ENCODE results near the gene POLR2C. TPM values are rescaled to one million over a fixed set of nuclear protein-coding genes. Genes with fewer than 3 reads are reported as not detected.
A peak's percentile ranks its signal among the peaks of the same experiment; 100 is the strongest.

The POLR2C gene
- total RNA-seq, 1 donor from 2014 or later, result 48.1 TPM

- Mint-ChIP-seq H3K36me3 (ENCODE audit: unreplicated experiment) (no peaks in the 10 kb centered on the region), H3K4me3 (ENCODE audit: unreplicated experiment) (no peak overlapping the region), H3K27ac (ENCODE audit: unreplicated experiment) (no peak overlapping the region), H3K4me1 (ENCODE audit: low read depth, unreplicated experiment) (peaks cover 16% of the 10 kb centered on the region), H3K9me3 (ENCODE audit: unreplicated experiment) (peaks cover 3% of the 10 kb centered on the region), H3K27me3 (ENCODE audit: unreplicated experiment) (peaks cover 1% of the 10 kb centered on the region)
- TF ChIP-seq, protein P1, sequence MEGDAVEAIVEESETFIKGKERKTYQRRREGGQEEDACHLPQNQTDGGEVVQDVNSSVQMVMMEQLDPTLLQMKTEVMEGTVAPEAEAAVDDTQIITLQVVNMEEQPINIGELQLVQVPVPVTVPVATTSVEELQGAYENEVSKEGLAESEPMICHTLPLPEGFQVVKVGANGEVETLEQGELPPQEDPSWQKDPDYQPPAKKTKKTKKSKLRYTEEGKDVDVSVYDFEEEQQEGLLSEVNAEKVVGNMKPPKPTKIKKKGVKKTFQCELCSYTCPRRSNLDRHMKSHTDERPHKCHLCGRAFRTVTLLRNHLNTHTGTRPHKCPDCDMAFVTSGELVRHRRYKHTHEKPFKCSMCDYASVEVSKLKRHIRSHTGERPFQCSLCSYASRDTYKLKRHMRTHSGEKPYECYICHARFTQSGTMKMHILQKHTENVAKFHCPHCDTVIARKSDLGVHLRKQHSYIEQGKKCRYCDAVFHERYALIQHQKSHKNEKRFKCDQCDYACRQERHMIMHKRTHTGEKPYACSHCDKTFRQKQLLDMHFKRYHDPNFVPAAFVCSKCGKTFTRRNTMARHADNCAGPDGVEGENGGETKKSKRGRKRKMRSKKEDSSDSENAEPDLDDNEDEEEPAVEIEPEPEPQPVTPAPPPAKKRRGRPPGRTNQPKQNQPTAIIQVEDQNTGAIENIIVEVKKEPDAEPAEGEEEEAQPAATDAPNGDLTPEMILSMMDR (IDR thresholded peaks at IDR 0.05; ENCODE audit: partially characterized antibody, unreplicated experiment), result no peak
- DNase-seq, result no peak
These were observed 39.0 kb downstream of the POLR2C start for GRCh38 chr16:57501492-57501891.

DNA sequence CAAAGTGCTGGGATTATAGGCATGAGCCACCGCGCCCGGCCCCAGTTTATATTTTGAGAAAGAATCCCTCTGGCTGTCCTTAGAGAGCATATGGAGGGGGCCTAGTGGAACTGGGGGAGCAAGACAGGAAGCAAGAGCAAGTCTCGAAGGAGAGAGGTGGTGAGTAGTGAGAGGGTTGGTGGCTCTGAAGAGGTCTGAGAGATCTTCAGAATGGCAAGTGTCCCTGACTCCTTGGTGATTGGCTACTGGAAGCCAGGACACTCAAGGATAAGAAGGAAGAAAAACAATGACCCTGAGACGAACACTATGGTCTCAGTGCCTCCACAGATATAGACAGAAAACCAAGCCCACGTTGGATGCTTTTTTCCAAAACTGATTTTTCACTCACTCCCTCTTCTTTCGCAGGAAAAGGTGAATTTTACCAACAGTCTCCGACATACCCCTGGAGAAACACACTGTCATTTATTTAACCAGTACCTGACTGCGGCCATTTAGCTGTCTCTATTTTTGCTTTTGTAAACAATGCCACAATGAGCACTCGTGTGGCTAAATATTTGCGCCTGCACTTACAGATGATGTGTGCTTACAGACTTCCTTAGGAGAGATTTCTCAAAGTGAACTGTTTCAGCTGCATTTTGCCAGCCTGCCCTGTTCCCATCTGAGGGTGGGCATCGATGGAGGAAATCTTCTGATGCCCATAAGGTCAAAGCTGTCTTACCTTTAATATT is 39.7 kb downstream of the POLR2C start:
- Mint-ChIP-seq H3K4me3 (ENCODE audit: unreplicated experiment) (no peak overlapping the region), H3K4me1 (ENCODE audit: low read depth, unreplicated experiment) (peaks cover 19% of the 10 kb centered on the region), H3K36me3 (ENCODE audit: unreplicated experiment) (no peaks in the 10 kb centered on the region)

DNA sequence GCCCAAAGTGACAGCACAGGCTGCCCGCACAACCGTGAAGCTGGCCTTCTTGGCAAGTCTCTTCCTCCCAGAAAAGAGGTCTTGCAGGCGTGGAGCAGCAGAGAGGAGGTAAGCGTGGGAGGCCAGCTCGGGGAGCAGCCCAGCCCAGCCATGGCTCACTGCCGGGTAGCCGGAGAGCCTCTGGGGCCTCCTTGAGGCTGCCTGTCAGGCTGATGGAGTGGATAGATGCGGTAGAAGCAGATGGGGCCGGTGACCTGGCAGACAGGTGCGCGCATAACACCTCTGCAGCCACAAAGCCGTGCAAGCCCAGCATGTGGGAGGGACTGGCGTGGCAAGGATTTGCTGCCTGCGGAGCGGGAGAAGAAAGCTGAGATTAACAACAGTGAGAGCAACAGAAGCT is 40.9 kb downstream of the POLR2C start:
- Mint-ChIP-seq H3K9me3 (ENCODE audit: unreplicated experiment) (peaks cover 3% of the 10 kb centered on the region), H3K27ac (ENCODE audit: unreplicated experiment) (no peak overlapping the region), H3K27me3 (ENCODE audit: unreplicated experiment) (peaks cover 1% of the 10 kb centered on the region), H3K4me1 (ENCODE audit: low read depth, unreplicated experiment) (peaks cover 23% of the 10 kb centered on the region), H3K4me3 (ENCODE audit: unreplicated experiment) (peak overlapping the region; percentile 25), H3K36me3 (ENCODE audit: unreplicated experiment) (no peaks in the 10 kb centered on the region)
- TF ChIP-seq, protein P1 (IDR thresholded peaks at IDR 0.05; ENCODE audit: partially characterized antibody, unreplicated experiment), result no peak
- DNase-seq, result no peak

More for the DNA sequence above, 39.7 kb downstream of the POLR2C start:
- DNase-seq, result no peak
- Mint-ChIP-seq H3K27ac (ENCODE audit: unreplicated experiment) (no peak overlapping the region), H3K9me3 (ENCODE audit: unreplicated experiment) (peaks cover 3% of the 10 kb centered on the region), H3K27me3 (ENCODE audit: unreplicated experiment) (peaks cover 1% of the 10 kb centered on the region)
- TF ChIP-seq, protein P1 (IDR thresholded peaks at IDR 0.05; ENCODE audit: partially characterized antibody, unreplicated experiment), result no peak

- Mint-ChIP-seq H3K36me3 (ENCODE audit: unreplicated experiment) (no peaks in the 10 kb centered on the region), H3K4me3 (ENCODE audit: unreplicated experiment) (no peak overlapping the region), H3K9me3 (ENCODE audit: unreplicated experiment) (peaks cover 3% of the 10 kb centered on the region), H3K27ac (ENCODE audit: unreplicated experiment) (no peak overlapping the region), H3K4me1 (ENCODE audit: low read depth, unreplicated experiment) (peaks cover 26% of the 10 kb centered on the region), H3K27me3 (ENCODE audit: unreplicated experiment) (peaks cover 1% of the 10 kb centered on the region)
- TF ChIP-seq, protein P1 (IDR thresholded peaks at IDR 0.05; ENCODE audit: partially characterized antibody, unreplicated experiment), result no peak
- no peak for DNase-seq
These were observed 41.5 kb downstream of the POLR2C start for GRCh38 chr16:57504001-57504400.

DNA sequence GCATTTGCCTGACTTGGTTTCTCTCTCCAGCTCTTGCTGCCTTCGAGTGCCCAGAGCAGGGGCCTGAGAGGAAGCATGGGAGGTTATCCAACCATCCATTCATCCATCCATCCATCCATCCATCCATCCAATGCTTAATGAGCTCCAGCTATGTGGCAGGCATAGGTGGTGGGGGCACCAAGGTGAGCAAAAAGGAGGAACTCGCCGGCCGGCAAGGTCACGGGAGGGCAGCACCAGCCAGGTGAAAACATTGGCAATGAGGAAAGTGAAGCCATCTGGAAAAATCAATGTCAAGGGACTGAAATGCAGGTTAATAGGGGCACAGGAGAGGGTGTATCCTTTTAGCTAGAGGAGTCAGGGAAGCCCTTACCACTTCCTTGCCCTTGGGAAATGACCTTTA is 42.0 kb downstream of the POLR2C start:
- peaks cover 1% of the 10 kb centered on the region for H3K27me3 Mint-ChIP-seq (ENCODE audit: unreplicated experiment)
- H3K4me1 Mint-ChIP-seq (ENCODE audit: low read depth, unreplicated experiment), result peaks cover 29% of the 10 kb centered on the region
- H3K27ac Mint-ChIP-seq (ENCODE audit: unreplicated experiment), result no peak overlapping the region

More for the DNA sequence above, 42.0 kb downstream of the POLR2C start:
- no peaks in the 10 kb centered on the region for H3K36me3 Mint-ChIP-seq (ENCODE audit: unreplicated experiment)
- no peak for DNase-seq
- no peak overlapping the region for H3K4me3 Mint-ChIP-seq (ENCODE audit: unreplicated experiment)
- H3K9me3 Mint-ChIP-seq (ENCODE audit: unreplicated experiment), result peaks cover 3% of the 10 kb centered on the region
- TF ChIP-seq, protein P1 (IDR thresholded peaks at IDR 0.05; ENCODE audit: partially characterized antibody, unreplicated experiment), result no peak
